CMK (cell line): ENCODE measurements around the gene PTPN12.
A peak's percentile ranks its signal among the peaks of the same experiment; 100 is the strongest.
"Not testable (repeated sequence)": the region's sequence is repeated elsewhere in the genome, so short reads cannot be mapped to it uniquely, and the experiment has no call there.

ENCODE experiments used
- DNase-seq: peaks from one replicate; pipeline ENCODE4 v3.0.0-alpha.2; 2010; ENCODE audit warnings: low read depth

PTPN12 gene

DNA sequence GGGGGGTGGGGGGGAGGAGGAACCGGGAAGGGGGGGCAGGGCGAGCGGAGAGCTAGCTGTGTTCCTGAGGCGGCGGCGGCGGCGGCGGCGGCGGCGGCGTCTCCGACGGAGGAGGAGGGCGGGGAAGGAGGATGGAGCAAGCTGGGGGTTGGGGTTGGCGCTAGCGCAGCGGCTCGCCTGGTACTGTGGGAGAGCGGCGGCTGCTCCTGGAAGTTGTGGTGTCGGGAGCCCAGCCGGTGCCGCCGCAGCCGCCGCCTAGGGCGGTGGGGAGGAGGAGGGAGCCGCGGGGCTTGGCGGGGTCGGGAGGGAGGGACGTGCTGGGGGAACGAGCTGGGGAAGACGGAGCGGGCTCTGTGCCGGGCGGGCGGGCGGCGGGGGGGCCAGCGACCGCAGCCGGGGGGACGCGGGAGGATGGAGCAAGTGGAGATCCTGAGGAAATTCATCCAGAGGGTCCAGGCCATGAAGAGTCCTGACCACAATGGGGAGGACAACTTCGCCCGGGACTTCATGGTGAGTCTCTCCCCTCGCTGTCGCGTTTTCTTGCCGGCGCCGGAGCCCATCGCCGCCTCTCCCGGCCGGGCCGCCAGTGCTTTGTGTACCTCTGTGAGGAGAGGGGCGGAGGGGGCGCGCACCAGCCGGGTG is at the start of gene PTPN12:
Gene PTPN12, plus strand, starts transcription at position 160 of the 642 bp plus-strand sequence. Its CDS starts 252 bp downstream, at position 412.
- peak; percentile 56 for DNase-seq

DNA sequence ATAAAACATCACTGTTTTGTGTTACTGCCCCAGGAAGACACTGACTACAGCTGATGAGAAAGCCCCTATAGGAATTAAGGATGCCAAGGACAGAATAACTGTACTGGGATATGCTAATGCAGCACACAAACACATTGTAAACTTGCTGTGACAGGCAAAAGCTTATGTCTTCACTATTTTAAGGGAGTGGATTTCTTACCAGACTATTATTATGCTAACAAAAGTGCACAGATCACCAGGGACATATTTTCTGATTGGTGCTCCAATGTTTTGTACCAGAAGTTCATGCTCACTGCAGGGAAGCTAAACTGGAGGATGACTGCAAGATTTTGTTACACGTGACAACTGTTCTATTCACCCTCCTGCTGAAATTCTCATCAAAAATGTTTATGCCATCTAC is 48.1 kb upstream of the PTPN12 start:
- no peak for DNase-seq

DNA sequence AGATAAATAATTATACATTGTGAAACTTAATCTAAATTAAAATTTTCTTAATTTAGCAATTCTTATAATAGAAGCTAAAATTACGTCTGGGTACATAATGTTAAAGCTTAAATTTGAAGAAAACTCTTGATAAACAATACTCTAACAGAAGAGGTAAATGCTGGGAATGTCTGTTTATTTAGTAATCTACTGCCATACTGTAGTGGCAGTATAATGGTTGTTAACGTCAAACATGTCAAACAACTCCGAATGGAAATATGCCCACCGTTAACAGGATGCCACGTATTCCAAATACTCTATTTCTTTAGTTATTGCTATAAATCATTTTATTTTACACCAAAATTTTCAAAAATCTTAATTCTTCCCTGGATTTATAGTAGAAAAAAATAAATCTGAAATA is 40.0 kb upstream of the PTPN12 start:
- no peak for DNase-seq

DNA sequence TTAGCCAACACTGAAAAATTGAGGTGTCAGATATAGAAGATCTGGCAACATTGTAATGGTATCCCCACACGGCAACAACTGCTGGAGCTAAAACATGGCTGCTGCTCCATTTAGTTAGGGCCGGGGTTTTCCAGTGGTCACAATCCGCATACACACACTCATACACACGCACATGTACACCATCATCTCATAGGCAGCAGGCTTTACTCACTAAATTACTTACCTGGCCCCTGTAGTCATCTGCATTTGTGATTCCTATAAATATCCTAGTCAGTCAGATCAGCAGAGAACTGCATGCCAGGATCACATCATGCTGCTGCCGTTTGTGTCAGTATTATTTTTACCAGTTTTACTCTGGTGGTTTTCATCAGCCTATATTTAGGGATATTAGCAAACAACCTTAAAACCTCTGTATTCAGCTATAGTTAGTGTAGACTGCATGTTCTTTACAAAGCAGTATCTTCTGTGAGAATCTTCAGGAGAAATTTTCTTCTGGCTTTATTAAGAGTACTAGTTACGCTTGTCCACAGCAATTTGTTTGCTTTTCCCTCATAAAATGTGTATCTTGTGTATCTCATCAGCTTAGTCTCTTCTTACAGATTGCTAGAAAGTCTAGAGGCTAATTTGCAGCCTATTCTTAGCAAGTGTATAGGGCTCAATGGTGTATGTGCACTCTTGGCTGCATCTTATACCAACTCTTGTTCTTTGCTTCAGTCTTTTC is 38.3 kb upstream of the PTPN12 start:
- DNase-seq, result no peak

- DNase-seq, result no peak
Observed at GRCh38 chr7:77501192-77501515, 35.9 kb upstream of the PTPN12 start.

DNA sequence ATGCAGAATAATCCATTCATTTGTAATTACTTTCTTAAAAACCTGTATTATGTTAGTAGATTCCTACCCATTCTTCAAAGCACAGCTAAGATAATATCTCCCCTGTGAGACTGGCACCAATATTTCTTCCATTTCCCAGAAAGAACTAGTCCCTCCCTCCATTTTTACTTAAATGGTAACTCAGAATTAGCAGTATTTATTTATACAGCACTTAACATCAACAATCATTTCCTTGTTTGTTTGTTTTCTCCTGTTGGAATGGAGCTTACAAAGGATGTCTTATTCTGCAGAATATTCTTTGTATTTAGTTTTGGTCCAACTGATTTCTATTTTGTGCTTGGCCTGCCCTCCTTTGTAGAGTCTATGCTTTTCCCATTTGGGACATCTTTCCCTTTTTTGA is 32.1 kb upstream of the PTPN12 start:
- no peak for DNase-seq

DNA sequence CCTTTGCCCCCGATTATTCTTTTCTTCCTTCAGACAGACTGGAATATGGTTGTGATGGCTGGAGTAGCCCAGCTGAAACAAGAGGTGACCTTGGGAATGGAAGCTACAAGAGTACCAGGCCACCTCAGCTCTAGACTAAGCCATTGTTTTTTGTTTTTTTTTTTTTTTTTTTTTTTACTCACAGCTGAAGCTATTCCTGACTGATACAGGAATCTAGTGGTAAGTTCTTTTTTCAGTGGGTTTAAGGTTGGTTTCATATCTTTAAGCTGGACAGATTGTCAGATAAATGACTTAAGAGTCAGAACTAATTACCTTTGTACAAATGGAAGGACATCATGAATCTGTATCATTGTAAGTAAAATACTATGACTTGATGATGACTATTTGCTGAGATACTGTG is 30.2 kb upstream of the PTPN12 start:
- no peak for DNase-seq

- DNase-seq, result not testable (repeated sequence)
Observed at GRCh38 chr7:77513002-77513670, 24.0 kb upstream of the PTPN12 start.

- DNase-seq, result no peak
Observed at GRCh38 chr7:77516085-77516484, 21.0 kb upstream of the PTPN12 start.

- no peak for DNase-seq
Observed at GRCh38 chr7:77520261-77520660, 16.8 kb upstream of the PTPN12 start.

- not testable (repeated sequence) for DNase-seq
Observed at GRCh38 chr7:77521537-77521936, 15.6 kb upstream of the PTPN12 start.

GRCh38 chr7:77524731-77525130 is 12.4 kb upstream of the PTPN12 start:
- DNase-seq, result no peak

GRCh38 chr7:77525231-77525630 is 11.9 kb upstream of the PTPN12 start:
- no peak for DNase-seq

DNA sequence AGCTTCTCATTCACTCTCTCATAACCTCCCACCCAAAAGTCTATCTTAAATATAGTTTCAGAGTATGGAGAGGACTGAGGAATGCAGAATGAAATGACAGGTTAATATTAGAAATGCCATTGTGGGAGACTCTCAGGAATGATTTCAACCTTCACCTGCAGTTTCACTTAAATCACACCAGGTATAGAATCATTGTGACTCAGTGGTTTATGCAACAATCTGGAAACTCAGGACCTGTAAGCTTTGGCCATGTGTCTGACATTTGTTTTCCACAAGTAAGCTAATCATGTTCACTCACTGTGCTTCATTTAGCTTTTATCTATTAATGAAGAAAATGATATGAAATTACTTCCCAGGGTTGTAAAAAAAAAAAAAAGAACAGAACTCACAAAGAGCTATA is 8.7 kb upstream of the PTPN12 start:
- no peak for DNase-seq

DNA sequence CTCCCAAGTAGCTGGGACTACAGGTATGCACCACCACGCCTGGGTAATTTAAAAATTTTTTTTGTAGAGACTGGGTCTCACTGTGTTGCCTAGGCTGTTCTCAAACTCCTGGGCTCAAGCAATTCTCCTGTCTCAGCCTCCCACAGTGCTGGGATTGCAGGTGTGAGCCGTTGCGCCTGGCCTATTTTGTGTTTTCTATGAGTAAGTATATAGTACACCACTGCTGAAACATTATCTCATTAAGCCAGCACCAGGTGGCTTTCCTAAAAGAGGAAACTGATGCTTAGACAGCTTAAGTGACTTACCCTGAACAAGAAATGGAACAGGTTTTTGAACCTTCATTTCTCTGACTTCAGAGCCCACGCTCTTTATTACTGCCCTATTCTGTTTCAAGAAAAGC is 7.8 kb upstream of the PTPN12 start:
- no peak for DNase-seq

GRCh38 chr7:77531038-77531437 is 6.1 kb upstream of the PTPN12 start:
- DNase-seq, result peak; percentile 38

DNA sequence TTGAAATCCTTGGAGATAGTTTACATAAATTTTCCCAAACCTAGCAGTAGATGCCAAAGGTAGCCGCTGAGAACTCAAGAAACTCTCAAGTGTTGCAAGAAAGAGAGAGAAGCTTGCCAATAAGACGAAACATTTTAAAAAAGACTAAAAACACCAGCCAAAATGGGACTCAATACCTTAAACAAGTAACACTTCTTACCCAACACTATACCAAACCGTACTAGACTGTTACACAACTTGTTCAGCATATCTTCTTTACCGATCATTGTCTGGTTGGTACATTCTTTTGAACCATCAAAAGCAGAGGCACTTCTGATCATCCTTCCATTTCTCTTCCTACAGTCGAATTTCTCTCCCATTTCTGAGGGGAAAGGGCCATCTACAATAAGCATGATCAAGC is 4.8 kb upstream of the PTPN12 start:
- no peak for DNase-seq

DNA sequence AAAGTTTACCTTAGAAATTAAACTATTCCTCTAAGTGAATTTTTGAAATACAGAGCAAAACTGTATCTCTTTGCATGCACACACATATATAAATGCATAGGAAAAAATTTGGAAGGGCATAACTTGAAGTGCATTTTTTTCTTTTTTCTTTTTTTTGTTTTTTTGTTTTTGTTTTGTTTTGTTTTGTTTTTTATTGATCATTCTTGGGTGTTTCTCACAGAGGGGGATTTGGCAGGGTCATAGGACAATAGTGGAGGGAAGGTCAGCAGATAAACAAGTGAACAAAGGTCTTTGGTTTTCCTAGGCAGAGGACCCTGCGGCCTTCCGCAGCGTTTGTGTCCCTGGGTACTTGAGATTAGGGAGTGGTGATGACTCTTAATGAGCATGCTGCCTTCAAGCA is 4.4 kb upstream of the PTPN12 start:
- not testable (repeated sequence) for DNase-seq

GRCh38 chr7:77534046-77534445 is 3.0 kb upstream of the PTPN12 start:
- DNase-seq, result not testable (repeated sequence)

GRCh38 chr7:77536017-77536412 is 1.1 kb upstream of the PTPN12 start:
- DNase-seq, result no peak

DNA sequence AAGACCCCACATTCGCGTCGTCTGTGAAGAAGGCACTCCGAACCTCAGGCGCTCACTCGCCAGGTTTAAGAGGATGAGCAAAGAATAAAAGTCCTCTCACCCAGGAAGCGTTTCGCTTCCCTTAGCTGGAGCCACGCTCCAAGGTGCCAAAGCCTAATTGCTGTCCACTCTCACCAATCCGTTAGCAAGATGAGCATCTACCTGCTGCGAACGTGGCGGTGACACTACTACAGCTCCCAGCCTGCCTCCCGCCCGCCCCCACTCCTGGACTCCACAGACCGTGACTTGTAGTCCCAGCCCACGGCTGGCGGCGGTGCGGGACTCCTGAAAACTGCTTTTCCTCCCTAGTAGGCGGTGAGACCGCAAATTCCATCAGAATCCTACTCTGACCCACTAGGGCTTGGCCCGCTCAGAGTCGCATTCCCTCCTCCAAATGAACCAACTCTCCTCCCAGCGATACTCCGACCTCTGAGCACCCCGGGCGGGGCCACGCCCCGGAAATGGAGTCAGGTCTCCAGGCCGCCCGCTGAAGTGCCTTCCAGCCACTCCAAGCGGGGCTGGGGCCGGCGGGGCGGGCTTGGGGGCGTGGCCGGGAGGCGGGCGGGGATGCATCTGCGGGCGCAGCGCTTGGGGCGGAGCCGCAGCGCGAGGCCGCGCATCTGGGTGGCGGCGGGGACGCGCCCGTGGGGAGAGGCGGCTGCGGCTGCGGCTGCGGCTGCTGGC is 521 bp upstream of the PTPN12 start:
- peak; percentile 76 for DNase-seq

- DNase-seq, result no peak
Observed at GRCh38 chr7:77537778-77538280, 734 bp downstream of the PTPN12 start.
